Right cardiac atrium (tissue), 5 donors: Measurements from ENCODE around the gene HMGB3. TPM values are rescaled to one million over a fixed set of nuclear protein-coding genes. Genes with fewer than 3 reads are reported as not detected.

Source experiments
- ATAC-seq, 2 donors: fragments of 200-7000 bp; cut with Tn5 transposase; one replicate each; pipeline versions ENCODE4 v1.8.0 to v1.9.1; 2020; ENCODE audit warnings: moderate library complexity in 2 of 2, mild to moderate bottlenecking in 1 of 2
- DNase-seq, 3 donors: peaks; one replicate each; pipeline ENCODE4 v3.0.0-alpha.2; 2020
- H3K27ac ChIP-seq: one replicate; pipeline ENCODE4 v1.5.1; 2013; ENCODE audit warnings: mild to moderate bottlenecking, low read length, control low read depth, moderate library complexity
- H3K27me3 ChIP-seq: one replicate; pipeline ENCODE4 v1.6.1; 2013; ENCODE audit not compliant: control insufficient read depth, insufficient read depth
- H3K4me1 ChIP-seq: one replicate; pipeline ENCODE4 v1.6.1; 2013; ENCODE audit warnings: low read length; ENCODE audit not compliant: control insufficient read depth, insufficient read depth
- H3K4me3 ChIP-seq: one replicate; pipeline ENCODE4 v1.5.1; 2013; ENCODE audit warnings: low read length, control low read depth
- H3K9me3 ChIP-seq: one replicate; pipeline ENCODE4 v1.6.1; 2013; ENCODE audit warnings: low read length; ENCODE audit not compliant: control insufficient read depth
- WGBS: extraction: QIAGEN DNeasy Blood & Tissue Kit; methylation state at CpG from one replicate; pipeline ENCODE4 v1.1.7; 2013; 5-methylcytosine and 5-hydroxymethylcytosine counted together
- intact Hi-C, 4 donors: fragments of 100-400 bp; cut with DNase I; formaldehyde crosslinking; loops; one replicate each; pipeline versions ENCODE4 v1.11.0 to v1.14.0; 2022 to 2023
- polyA plus RNA-seq: library from polyadenylated mRNA; stranded (reverse); fragments of 200-250 nt; gene quantifications from one replicate; pipeline ENCODE4 v1.2.3, GENCODE V29; 2013
- total RNA-seq, 4 donors: library from RNA; stranded (reverse); fragmentation: NEBNext Ultra II Directional; extraction: Animal tissue kit (Norgen Biotek cat#: 25700); gene quantifications; one replicate each; pipeline ENCODE4 v1.2.1, GENCODE V29; 2021
- donor health status: healthy with polysubstance abuse.
- donor health status: DM: no; HTN: yes; CAD: no.
- donor health status: DM: no; HTN: no; CAD: no.
- donor health status: DM: no; HTN: yes; CAD: no; lungs with severe emphysema.
- donor health status: DM: yes; HTN: yes; CAD: no.

HMGB3 gene
- total and polyA plus RNA-seq, 5 donors, result 2.3 to 5.7 (median 3.9) TPM

- H3K9me3 ChIP-seq, result no peaks in the 10 kb centered on the region
- no peak overlapping the region for H3K27ac ChIP-seq
- no peaks in the 10 kb centered on the region for H3K27me3 ChIP-seq
- 59% methylated on average over 2 of the region's 2 CpGs for WGBS
- intact Hi-C loops, result no loop called here
- no peaks in the 10 kb centered on the region for H3K4me1 ChIP-seq
- DNase-seq (no peak), ATAC-seq (no peak)
- H3K4me3 ChIP-seq, result no peak overlapping the region
These were observed 26.4 kb downstream of the HMGB3 start for GRCh38 chrX:151009582-151009981.

- H3K4me1 ChIP-seq, result no peaks in the 10 kb centered on the region
- intact Hi-C loops, result no loop called here
- DNase-seq (no peak), ATAC-seq (no peak)
- H3K4me3 ChIP-seq, result no peak overlapping the region
- H3K27ac ChIP-seq, result no peak overlapping the region
- no peaks in the 10 kb centered on the region for H3K9me3 ChIP-seq
- no peaks in the 10 kb centered on the region for H3K27me3 ChIP-seq
- WGBS, result 86% methylated on average over 5 of the region's 5 CpGs
These were observed 30.1 kb downstream of the HMGB3 start for GRCh38 chrX:151013164-151013743.

GRCh38 chrX:151015684-151016083 is 32.5 kb downstream of the HMGB3 start:
- H3K9me3 ChIP-seq, result no peaks in the 10 kb centered on the region
- H3K4me3 ChIP-seq, result no peak overlapping the region
- no peaks in the 10 kb centered on the region for H3K27me3 ChIP-seq
- WGBS, result 61% methylated on average over 4 of the region's 4 CpGs
- intact Hi-C loops, result no loop called here
- no peak for ATAC-seq
- no peak for DNase-seq
- no peaks in the 10 kb centered on the region for H3K4me1 ChIP-seq
- H3K27ac ChIP-seq, result no peak overlapping the region

- intact Hi-C loops, result no loop called here
- ATAC-seq, result no peak
- no peaks in the 10 kb centered on the region for H3K27me3 ChIP-seq
- DNase-seq, result no peak
- no peak overlapping the region for H3K4me3 ChIP-seq
- no peaks in the 10 kb centered on the region for H3K4me1 ChIP-seq
- H3K9me3 ChIP-seq, result no peaks in the 10 kb centered on the region
- H3K27ac ChIP-seq, result no peak overlapping the region
- WGBS, result 56% methylated on average over 2 of the region's 2 CpGs
These were observed 36.7 kb downstream of the HMGB3 start for GRCh38 chrX:151019856-151020255.

- no peak overlapping the region for H3K4me3 ChIP-seq
- no peaks in the 10 kb centered on the region for H3K9me3 ChIP-seq
- DNase-seq (no peak), ATAC-seq (no peak)
- intact Hi-C loops, result no loop called here
- no peaks in the 10 kb centered on the region for H3K27me3 ChIP-seq
- no peaks in the 10 kb centered on the region for H3K4me1 ChIP-seq
- no peak overlapping the region for H3K27ac ChIP-seq
These were observed 47.7 kb downstream of the HMGB3 start for GRCh38 chrX:151030845-151031244.

GRCh38 chrX:151031391-151031975 is 48.3 kb downstream of the HMGB3 start:
- H3K27me3 ChIP-seq, result no peaks in the 10 kb centered on the region
- no peak for DNase-seq
- no peak overlapping the region for H3K27ac ChIP-seq
- 71% methylated on average over 7 of the region's 7 CpGs for WGBS
- H3K4me1 ChIP-seq, result no peaks in the 10 kb centered on the region
- no peak overlapping the region for H3K4me3 ChIP-seq
- intact Hi-C loops, result no loop called here
- H3K9me3 ChIP-seq, result no peaks in the 10 kb centered on the region
- no peak for ATAC-seq

- H3K9me3 ChIP-seq, result no peaks in the 10 kb centered on the region
These were observed 56.2 kb downstream of the HMGB3 start for GRCh38 chrX:151039351-151039750.

More at GRCh38 chrX:151039351-151039750, 56.2 kb downstream of the HMGB3 start:
- no peaks in the 10 kb centered on the region for H3K27me3 ChIP-seq
- 45% methylated on average over 2 of the region's 2 CpGs for WGBS
- intact Hi-C loops, result no loop called here
- ATAC-seq, result no peak
- no peak overlapping the region for H3K27ac ChIP-seq
- no peaks in the 10 kb centered on the region for H3K4me1 ChIP-seq
- H3K4me3 ChIP-seq, result no peak overlapping the region
- DNase-seq, result no peak

Other genes starting within 250 kb of the HMGB3 start
- 10 to 100 TPM; 66.5 to 84.7 (median 71.8) TPM for gene CD99L2, start 84.7 kb upstream of the HMGB3 start, total RNA-seq
- gene CD99L2, start 84.7 kb upstream of the HMGB3 start, polyA plus RNA-seq, result 70.0 TPM
- not detected for gene GPR50, start 193.2 kb downstream of the HMGB3 start, total RNA-seq
- gene GPR50, start 193.2 kb downstream of the HMGB3 start, polyA plus RNA-seq, result not detected